ENCODE results near the gene NCOA7.
"Not testable (repeated sequence)": the region's sequence is repeated elsewhere in the genome, so short reads cannot be mapped to it uniquely, and the experiment has no call there.

NCOA7 gene

GRCh38 chr6:125842091-125842626 lies 51.4 kb downstream of the NCOA7 start:
- DNase-seq, result no peak

GRCh38 chr6:125843593-125843992 lies 52.8 kb downstream of the NCOA7 start:
- DNase-seq, result no peak

GRCh38 chr6:125844989-125845388 lies 54.2 kb downstream of the NCOA7 start:
- DNase-seq, result no peak

- DNase-seq, result no peak
These were observed 55.7 kb downstream of the NCOA7 start for GRCh38 chr6:125846292-125847024.

- DNase-seq, result not testable (repeated sequence)
These were observed 57.5 kb downstream of the NCOA7 start for GRCh38 chr6:125848286-125848685.

- DNase-seq, result no peak
These were observed 59.6 kb downstream of the NCOA7 start for GRCh38 chr6:125850361-125850760.

- DNase-seq, result no peak
These were observed 61.8 kb downstream of the NCOA7 start for GRCh38 chr6:125852587-125852986.

GRCh38 chr6:125853168-125853567 lies 62.4 kb downstream of the NCOA7 start:
- no peak for DNase-seq

GRCh38 chr6:125853756-125854155 lies 63.0 kb downstream of the NCOA7 start:
- no peak for DNase-seq

GRCh38 chr6:125854355-125854754 lies 63.6 kb downstream of the NCOA7 start:
- DNase-seq, result no peak

- DNase-seq, result no peak
These were observed 65.0 kb downstream of the NCOA7 start for GRCh38 chr6:125855783-125856182.

GRCh38 chr6:125857846-125858245 lies 67.1 kb downstream of the NCOA7 start:
- no peak for DNase-seq

GRCh38 chr6:125858427-125859320 lies 67.9 kb downstream of the NCOA7 start:
- peak; percentile 24 for DNase-seq

GRCh38 chr6:125859727-125860126 lies 69.0 kb downstream of the NCOA7 start:
- DNase-seq, result no peak

GRCh38 chr6:125863023-125863422 lies 72.3 kb downstream of the NCOA7 start:
- DNase-seq, result no peak

GRCh38 chr6:125865015-125865414 lies 74.3 kb downstream of the NCOA7 start:
- no peak for DNase-seq

- DNase-seq, result no peak
These were observed 75.7 kb downstream of the NCOA7 start for GRCh38 chr6:125866433-125866832.

- no peak for DNase-seq
These were observed 76.8 kb downstream of the NCOA7 start for GRCh38 chr6:125867483-125867942.

- no peak for DNase-seq
These were observed 77.5 kb downstream of the NCOA7 start for GRCh38 chr6:125868252-125868651.

- DNase-seq, result no peak
These were observed 78.1 kb downstream of the NCOA7 start for GRCh38 chr6:125868678-125869395.

- no peak for DNase-seq
These were observed 78.7 kb downstream of the NCOA7 start for GRCh38 chr6:125869427-125869826.

GRCh38 chr6:125871365-125871764 lies 80.6 kb downstream of the NCOA7 start:
- DNase-seq, result no peak
